Mesothelial cell of epicardium (in vitro differentiated cells): ENCODE results near the gene MAD1L1. TPM values are rescaled to one million over a fixed set of nuclear protein-coding genes. Genes with fewer than 3 reads are reported as not detected.

Experiments
- DNase-seq, 2 experiments: peaks; one replicate each; pipeline ENCODE4 v3.0.0; 2021; ENCODE audit warnings: low spot score in 2 of 2; ENCODE audit not compliant: unreplicated experiment in 2 of 2
- H3K27ac Mint-ChIP-seq: 2 replicates; pipeline ENCODE4 v1.8.0; 2021; ENCODE audit warnings: mixed read lengths
- H3K27me3 Mint-ChIP-seq: 2 replicates; pipeline ENCODE4 v1.8.0; 2021; ENCODE audit warnings: low read depth, mixed read lengths
- H3K36me3 Mint-ChIP-seq: 2 replicates; pipeline ENCODE4 v1.8.0; 2021; ENCODE audit warnings: mixed read lengths
- H3K4me1 Mint-ChIP-seq: 2 replicates; pipeline ENCODE4 v1.8.0; 2021; ENCODE audit warnings: mixed read lengths
- H3K4me3 Mint-ChIP-seq: 2 replicates; pipeline ENCODE4 v1.8.0; 2021; ENCODE audit warnings: mild to moderate bottlenecking, moderate library complexity, mixed read lengths
- H3K9me3 Mint-ChIP-seq: 2 replicates; pipeline ENCODE4 v1.8.0; 2021; ENCODE audit warnings: mixed read lengths
- CTCF ChIP-seq: fragments of 200-600 bp; sonication (generic); IDR thresholded peaks from one replicate; pipeline ENCODE4 v1.5.0; 2021; ENCODE audit warnings: antibody characterized with exemption; ENCODE audit not compliant: unreplicated experiment
- total RNA-seq: library from RNA; stranded (reverse); gene quantifications from 3 replicates; pipeline ENCODE4 v1.2.1, GENCODE V29; 2021

Gene MAD1L1
- total RNA-seq, 1 donor from 2014 or later, result 45.0 TPM

- no peak overlapping the region for H3K27ac Mint-ChIP-seq
- no peaks in the 10 kb centered on the region for H3K27me3 Mint-ChIP-seq
Observed at GRCh38 chr7:1975179-1975578, 257.6 kb downstream of the MAD1L1 start.

GRCh38 chr7:1974290-1975101, 258.2 kb downstream of the MAD1L1 start:
- Mint-ChIP-seq H3K36me3 (peaks cover 24% of the 10 kb centered on the region), H3K4me1 (peaks cover 8% of the 10 kb centered on the region), H3K27ac (peak overlapping the region; percentile 16), H3K9me3 (no peaks in the 10 kb centered on the region), H3K4me3 (no peak overlapping the region), H3K27me3 (no peaks in the 10 kb centered on the region)
- TF ChIP-seq CTCF, result no peak
- no peak for DNase-seq

More at GRCh38 chr7:1975179-1975578, 257.6 kb downstream of the MAD1L1 start:
- Mint-ChIP-seq H3K4me1 (peaks cover 8% of the 10 kb centered on the region), H3K36me3 (peaks cover 24% of the 10 kb centered on the region), H3K4me3 (no peak overlapping the region), H3K9me3 (no peaks in the 10 kb centered on the region)
- no peak for TF ChIP-seq CTCF
- no peak for DNase-seq

GRCh38 chr7:1973321-1974251, 259.2 kb downstream of the MAD1L1 start:
- peaks cover 8% of the 10 kb centered on the region for H3K4me1 Mint-ChIP-seq
- no peak overlapping the region for H3K4me3 Mint-ChIP-seq
- DNase-seq, result no peak
- H3K27me3 Mint-ChIP-seq, result no peaks in the 10 kb centered on the region
- TF ChIP-seq CTCF, result no peak
- H3K9me3 Mint-ChIP-seq, result no peaks in the 10 kb centered on the region
- peaks cover 22% of the 10 kb centered on the region for H3K36me3 Mint-ChIP-seq
- peak overlapping the region; percentile 36 for H3K27ac Mint-ChIP-seq

- no peaks in the 10 kb centered on the region for H3K27me3 Mint-ChIP-seq
- no peak for TF ChIP-seq CTCF
- H3K27ac Mint-ChIP-seq, result peak overlapping the region; percentile 36
- H3K4me1 Mint-ChIP-seq, result peaks cover 8% of the 10 kb centered on the region
- no peak overlapping the region for H3K4me3 Mint-ChIP-seq
- H3K9me3 Mint-ChIP-seq, result no peaks in the 10 kb centered on the region
- peaks cover 16% of the 10 kb centered on the region for H3K36me3 Mint-ChIP-seq
- no peak for DNase-seq
Observed at GRCh38 chr7:1972744-1973143, 260.0 kb downstream of the MAD1L1 start.

- Mint-ChIP-seq H3K27ac (no peak overlapping the region), H3K27me3 (no peaks in the 10 kb centered on the region), H3K4me3 (no peak overlapping the region), H3K36me3 (peaks cover 18% of the 10 kb centered on the region), H3K4me1 (peaks cover 8% of the 10 kb centered on the region), H3K9me3 (no peaks in the 10 kb centered on the region)
- no peak for TF ChIP-seq CTCF
- no peak for DNase-seq
Observed at GRCh38 chr7:1971946-1972654, 260.6 kb downstream of the MAD1L1 start.
